H9 (cell line): ENCODE results near the gene PRMT6. TPM values are rescaled to one million over a fixed set of nuclear protein-coding genes. Genes with fewer than 3 reads are reported as not detected.

Experiments
- DNase-seq: peaks from one replicate; pipeline ENCODE4 v3.0.0-alpha.2; 2017
- H2AFZ ChIP-seq: one replicate; pipeline ENCODE4 v1.6.1; 2013; ENCODE audit warnings: mild to moderate bottlenecking, low read length, control low read depth, moderate library complexity
- H2AK5ac ChIP-seq: 2 replicates; pipeline ENCODE4 v1.6.1; 2013; ENCODE audit warnings: low read length, control low read depth, mixed read lengths; ENCODE audit not compliant: insufficient read length
- H2BK120ac ChIP-seq: one replicate; pipeline ENCODE4 v1.6.1; 2013; ENCODE audit warnings: low read depth, mild to moderate bottlenecking, low read length, control low read depth, inconsistent platforms; ENCODE audit not compliant: poor library complexity, severe bottlenecking
- H2BK12ac ChIP-seq: 2 replicates; pipeline ENCODE4 v1.6.1; 2013; ENCODE audit warnings: low read length, control low read depth, mixed read lengths, low read depth; ENCODE audit not compliant: insufficient read length
- H2BK15ac ChIP-seq: 2 replicates; pipeline ENCODE4 v1.6.1; 2013; ENCODE audit warnings: low read depth, low read length, control low read depth
- H2BK20ac ChIP-seq: one replicate; pipeline ENCODE4 v1.6.1; 2013; ENCODE audit warnings: low read depth, mild to moderate bottlenecking, low read length, control low read depth, inconsistent platforms; ENCODE audit not compliant: poor library complexity, severe bottlenecking
- H2BK5ac ChIP-seq: 2 replicates; pipeline ENCODE4 v1.6.1; 2013; ENCODE audit warnings: low read length, control low read depth, mixed read lengths; ENCODE audit not compliant: insufficient read length
- H3K14ac ChIP-seq: 2 replicates; pipeline ENCODE4 v1.6.1; 2013; ENCODE audit warnings: low read length, control low read depth; ENCODE audit not compliant: insufficient read depth
- H3K18ac ChIP-seq: 2 replicates; pipeline ENCODE4 v1.6.1; 2013; ENCODE audit warnings: low read depth, mild to moderate bottlenecking, mixed read lengths, low read length, control low read depth; ENCODE audit not compliant: insufficient read length
- H3K23ac ChIP-seq: 2 replicates; pipeline ENCODE4 v1.6.1; 2013; ENCODE audit warnings: low read length, control low read depth, mixed read lengths, low read depth; ENCODE audit not compliant: insufficient read length
- H3K23me2 ChIP-seq: 2 replicates; pipeline ENCODE4 v1.6.1; 2013; ENCODE audit warnings: low read depth, mild to moderate bottlenecking, mixed read lengths, low read length, control low read depth; ENCODE audit not compliant: insufficient read length, poor library complexity, severe bottlenecking
- H3K27ac ChIP-seq: 2 replicates; pipeline ENCODE4 v1.5.1; 2013; ENCODE audit warnings: low read length, control low read depth, mixed read lengths, low read depth; ENCODE audit not compliant: insufficient read length
- H3K27me3 ChIP-seq: 2 replicates; pipeline ENCODE4 v1.6.1; 2013; ENCODE audit warnings: low read length, control low read depth, inconsistent platforms; ENCODE audit not compliant: insufficient read depth
- H3K4ac ChIP-seq: 2 replicates; pipeline ENCODE4 v1.6.1; 2013; ENCODE audit warnings: low read depth, mild to moderate bottlenecking, control low read depth, inconsistent platforms, low read length, moderate library complexity
- H3K4me1 ChIP-seq: 2 replicates; pipeline ENCODE4 v1.6.1; 2013; ENCODE audit warnings: low read length, control low read depth, inconsistent platforms; ENCODE audit not compliant: insufficient read depth
- H3K4me2 ChIP-seq: 2 replicates; pipeline ENCODE4 v1.6.1; 2013; ENCODE audit warnings: low read length, control low read depth, mixed read lengths; ENCODE audit not compliant: insufficient read length, insufficient read depth
- H3K56ac ChIP-seq: 2 replicates; pipeline ENCODE4 v1.6.1; 2013; ENCODE audit warnings: low read depth, mild to moderate bottlenecking, mixed read lengths, low read length, control low read depth; ENCODE audit not compliant: insufficient read length
- H3K79me1 ChIP-seq: 2 replicates; pipeline ENCODE4 v1.6.1; 2013; ENCODE audit warnings: low read depth, mild to moderate bottlenecking, moderate library complexity, low read length, control low read depth, inconsistent platforms; ENCODE audit not compliant: insufficient read depth, poor library complexity, severe bottlenecking
- H3K79me2 ChIP-seq: 2 replicates; pipeline ENCODE4 v1.6.1; 2013; ENCODE audit warnings: low read length, control low read depth, inconsistent platforms; ENCODE audit not compliant: insufficient read depth
- H3K9ac ChIP-seq: 2 replicates; pipeline ENCODE4 v1.6.1; 2013; ENCODE audit warnings: low read length, control low read depth, mixed read lengths; ENCODE audit not compliant: insufficient read length; ENCODE audit errors: extremely low read depth
- H3K9me3 ChIP-seq: one replicate; pipeline ENCODE4 v1.6.1; 2013; ENCODE audit warnings: low read depth, low read length, inconsistent platforms; ENCODE audit not compliant: control insufficient read depth
- H3T11ph ChIP-seq: one replicate; pipeline ENCODE4 v1.6.1; 2013; ENCODE audit warnings: mild to moderate bottlenecking, low read length, control low read depth, inconsistent platforms
- H4K20me1 ChIP-seq: one replicate; pipeline ENCODE4 v1.6.1; 2013; ENCODE audit not compliant: control insufficient read depth, insufficient read length, insufficient read depth
- H4K5ac ChIP-seq: 2 replicates; pipeline ENCODE4 v1.6.1; 2013; ENCODE audit warnings: low read depth, mild to moderate bottlenecking, mixed read lengths, low read length, control low read depth; ENCODE audit not compliant: insufficient read length
- H4K8ac ChIP-seq: replicated peaks from 2 replicates; pipeline ENCODE4 v1.6.1; 2013; ENCODE audit warnings: low read length, control low read depth, mixed read lengths, low read depth; ENCODE audit not compliant: insufficient read length
- H4K91ac ChIP-seq: 2 replicates; pipeline ENCODE4 v1.6.1; 2013; ENCODE audit warnings: low read depth, mild to moderate bottlenecking, moderate library complexity, mixed read lengths, low read length, control low read depth; ENCODE audit not compliant: insufficient read length
- H3K27ac Mint-ChIP-seq, 3 experiments: 2 replicates in 2 of 3; 3 replicates in 1 of 3; pipeline ENCODE4 v1.8.0; 2020 to 2021; ENCODE audit warnings: mixed read lengths in 3 of 3, mild to moderate bottlenecking in 1 of 3, moderate library complexity in 1 of 3
- H3K27me3 Mint-ChIP-seq: 2 replicates; pipeline ENCODE4 v1.8.0; 2021; ENCODE audit warnings: low read depth, mild to moderate bottlenecking, moderate library complexity, mixed read lengths
- H3K36me3 Mint-ChIP-seq, 3 experiments: 2 replicates in 2 of 3; 3 replicates in 1 of 3; pipeline ENCODE4 v1.8.0; 2020 to 2021; ENCODE audit warnings: low read depth in 3 of 3, mixed read lengths in 3 of 3; ENCODE audit not compliant: insufficient read depth in 1 of 3
- H3K4me1 Mint-ChIP-seq, 2 experiments: 2 replicates each; pipeline ENCODE4 v1.8.0; 2020; ENCODE audit warnings: mixed read lengths in 2 of 2
- H3K4me3 Mint-ChIP-seq, 2 experiments: 2 replicates in 1 of 2; 3 replicates in 1 of 2; pipeline ENCODE4 v1.8.0; 2020 to 2021; ENCODE audit warnings: mild to moderate bottlenecking in 2 of 2, mixed read lengths in 2 of 2, moderate library complexity in 1 of 2
- H3K9me3 Mint-ChIP-seq, 2 experiments: 2 replicates in 1 of 2; 3 replicates in 1 of 2; pipeline ENCODE4 v1.8.0; 2020; ENCODE audit warnings: mild to moderate bottlenecking in 2 of 2, mixed read lengths in 2 of 2, moderate library complexity in 1 of 2
- WGBS: extraction: QIAGEN DNeasy Blood & Tissue Kit; methylation state at CpG from one replicate; pipeline ENCODE4 v1.1.7; 2013; ENCODE audit warnings: missing lambda C conversion rate, low lambda C conversion rate, mixed read lengths; ENCODE audit not compliant: insufficient read length; ENCODE audit errors: extremely low coverage; 5-methylcytosine and 5-hydroxymethylcytosine counted together
- total RNA-seq: library from RNA; stranded (reverse); gene quantifications from 2 replicates; pipeline ENCODE4 v1.2.1, GENCODE V29; 2021
- TF ChIP-seq, protein P1 (sequence below): fragments of 200-600 bp; sonication (generic); conservative IDR thresholded peaks from 3 replicates; pipeline ENCODE4 v1.8.0; 2021; ENCODE audit warnings: antibody characterized with exemption, mild to moderate bottlenecking

Gene PRMT6
- total RNA-seq, 1 experiment from 2014 or later = 37.5 TPM

DNA sequence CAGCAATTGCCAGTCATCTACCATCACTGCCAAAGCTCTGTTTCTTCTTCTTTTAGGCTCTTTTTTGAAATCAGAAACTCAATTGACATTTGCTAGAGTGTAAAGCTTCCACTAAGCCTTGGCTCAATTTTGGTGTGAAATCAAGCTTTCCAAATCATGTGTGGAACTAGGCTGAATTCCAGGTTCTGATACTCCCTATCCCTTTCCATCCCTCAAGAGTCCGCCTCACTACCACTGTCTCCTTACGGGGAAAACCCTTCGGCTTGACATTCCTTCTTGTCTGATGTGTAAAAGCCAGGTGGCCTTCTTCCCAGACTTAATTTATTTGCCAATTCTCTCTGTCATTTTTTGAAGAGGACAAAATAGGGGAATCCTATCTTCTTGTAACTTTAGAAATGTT is 47.2 kb upstream of the PRMT6 start:
- no peak overlapping the region for H3K4me2 ChIP-seq
- WGBS = no CpG with 5 or more reads among the region's 3 CpGs
- no peak overlapping the region for H2BK15ac ChIP-seq
- no peak overlapping the region for H4K5ac ChIP-seq
- Mint-ChIP-seq H3K27ac (no peak overlapping the region), H3K4me3 (no peak overlapping the region), H3K36me3 (no peaks in the 10 kb centered on the region), H3K9me3 (no peaks in the 10 kb centered on the region), H3K4me1 (no peaks in the 10 kb centered on the region), H3K27me3 (no peaks in the 10 kb centered on the region)
- H3T11ph ChIP-seq = no peak overlapping the region
- no peaks in the 10 kb centered on the region for H3K79me2 ChIP-seq
- H2BK12ac ChIP-seq = no peak overlapping the region
- H4K20me1 ChIP-seq = no peaks in the 10 kb centered on the region
- H3K18ac ChIP-seq = no peak overlapping the region
- no peak overlapping the region for H3K23ac ChIP-seq
- no peak overlapping the region for H2BK5ac ChIP-seq
- H4K91ac ChIP-seq = no peak overlapping the region
- no peak for DNase-seq
- H2BK120ac ChIP-seq = no peak overlapping the region
- TF ChIP-seq, protein P1, sequence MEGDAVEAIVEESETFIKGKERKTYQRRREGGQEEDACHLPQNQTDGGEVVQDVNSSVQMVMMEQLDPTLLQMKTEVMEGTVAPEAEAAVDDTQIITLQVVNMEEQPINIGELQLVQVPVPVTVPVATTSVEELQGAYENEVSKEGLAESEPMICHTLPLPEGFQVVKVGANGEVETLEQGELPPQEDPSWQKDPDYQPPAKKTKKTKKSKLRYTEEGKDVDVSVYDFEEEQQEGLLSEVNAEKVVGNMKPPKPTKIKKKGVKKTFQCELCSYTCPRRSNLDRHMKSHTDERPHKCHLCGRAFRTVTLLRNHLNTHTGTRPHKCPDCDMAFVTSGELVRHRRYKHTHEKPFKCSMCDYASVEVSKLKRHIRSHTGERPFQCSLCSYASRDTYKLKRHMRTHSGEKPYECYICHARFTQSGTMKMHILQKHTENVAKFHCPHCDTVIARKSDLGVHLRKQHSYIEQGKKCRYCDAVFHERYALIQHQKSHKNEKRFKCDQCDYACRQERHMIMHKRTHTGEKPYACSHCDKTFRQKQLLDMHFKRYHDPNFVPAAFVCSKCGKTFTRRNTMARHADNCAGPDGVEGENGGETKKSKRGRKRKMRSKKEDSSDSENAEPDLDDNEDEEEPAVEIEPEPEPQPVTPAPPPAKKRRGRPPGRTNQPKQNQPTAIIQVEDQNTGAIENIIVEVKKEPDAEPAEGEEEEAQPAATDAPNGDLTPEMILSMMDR = no peak
- no peak overlapping the region for H3K9ac ChIP-seq
- H3K27ac ChIP-seq = no peak overlapping the region
- H3K4me1 ChIP-seq = no peaks in the 10 kb centered on the region
- no peaks in the 10 kb centered on the region for H3K79me1 ChIP-seq
- no peaks in the 10 kb centered on the region for H3K23me2 ChIP-seq
- H4K8ac ChIP-seq = no peak overlapping the region
- no peaks in the 10 kb centered on the region for H3K27me3 ChIP-seq
- no peak overlapping the region for H3K14ac ChIP-seq
- no peak overlapping the region for H3K4ac ChIP-seq
- no peak overlapping the region for H2BK20ac ChIP-seq
- H2AK5ac ChIP-seq = no peak overlapping the region
- H2AFZ ChIP-seq = no peak overlapping the region
- H3K9me3 ChIP-seq = no peaks in the 10 kb centered on the region
- H3K56ac ChIP-seq = no peak overlapping the region
